Esophagus squamous epithelium (tissue), 5 donors: ENCODE measurements around the gene DLX5. TPM values are rescaled to one million over a fixed set of nuclear protein-coding genes. Genes with fewer than 3 reads are reported as not detected.

Experiments used
- DNase-seq: peaks from one replicate; lab custom pipeline; 2025; lab: John Stamatoyannopoulos, UW
- H3K27ac ChIP-seq, 4 donors: fragments of 200-600 bp; sonication (generic); one replicate each; pipeline ENCODE4 v1.5.1; 2016 to 2019; ENCODE audit warnings: mild to moderate bottlenecking in 1 of 4
- H3K27me3 ChIP-seq, 4 donors: fragments of 200-600 bp; sonication (generic); 1 replicate in 3 of 4; 2 replicates in 1 of 4; pipeline versions ENCODE4 v1.5.1 to v1.6.0; 2017 to 2021; ENCODE audit warnings: antibody characterized with exemption in 1 of 4
- H3K36me3 ChIP-seq, 3 donors: fragments of 200-600 bp; sonication (generic); one replicate each; pipeline ENCODE4 v1.5.1; 2016 to 2019
- H3K4me1 ChIP-seq, 3 donors: fragments of 200-600 bp; sonication (generic); one replicate each; pipeline ENCODE4 v1.5.1; 2017 to 2019
- H3K4me3 ChIP-seq, 4 donors: fragments of 200-600 bp; sonication (generic); 1 replicate in 3 of 4; 2 replicates in 1 of 4; pipeline ENCODE4 v1.5.1; 2016 to 2019; ENCODE audit warnings: mild to moderate bottlenecking in 2 of 4, moderate library complexity in 1 of 4
- H3K9me3 ChIP-seq, 3 donors: fragments of 200-600 bp; sonication (generic); one replicate each; pipeline ENCODE4 v1.5.1; 2016 to 2019
- CTCF ChIP-seq, 6 experiments: fragments of 450-650 bp in 4 of 6; fragments of 200-600 bp in 2 of 6; sonication (generic) in 2 of 6; IDR thresholded peaks; one replicate each; pipeline ENCODE4 v1.5.1; 2016 to 2019; ENCODE audit warnings: antibody characterized with exemption in 6 of 6, mild to moderate bottlenecking in 4 of 6, moderate library complexity in 4 of 6
- POLR2A ChIP-seq, 4 donors: fragments of 450-650 bp; IDR thresholded peaks; one replicate each; pipeline ENCODE4 v1.6.1; 2017; ENCODE audit warnings: antibody characterized with exemption in 4 of 4, mild to moderate bottlenecking in 4 of 4, moderate library complexity in 3 of 4
- WGBS, 2 donors: methylation state at CpG; one replicate each; pipeline ENCODE4 v1.1.5; 2018; 5-methylcytosine and 5-hydroxymethylcytosine counted together
- intact Hi-C: fragments of 100-400 bp; cut with DNase I; formaldehyde crosslinking; loops from one replicate; pipeline ENCODE4 v1.15.0; 2022
- total RNA-seq, 4 donors: library from RNA; depleted of rRNA; stranded (reverse); fragments of >200 nt; gene quantifications; one replicate each; pipeline ENCODE4 v1.1.0, GENCODE V29; 2016
- donor health status: DM: yes; HTN: yes; CAD: no.

The DLX5 gene
- total RNA-seq, 4 donors from 2014 or later, result 1.3 to 1.8 (median 1.7) TPM; not detected in 1

GRCh38 chr7:97020996-97021746, 3.5 kb downstream of the DLX5 start:
- intact Hi-C loops, result no loop called here
- Histone ChIP-seq H3K36me3 (no peaks in the 10 kb centered on the region), H3K9me3 (no peaks in the 10 kb centered on the region), H3K27me3 (peaks cover 7 to 100% (median 41%) of the 10 kb centered on the region in 4 donors), H3K4me3 (peak overlapping the region in 1 of 4 donors; percentile 28), H3K27ac (no peak overlapping the region), H3K4me1 (peaks cover 22 to 83% (median 37%) of the 10 kb centered on the region in 3 donors)
- no peak for TF ChIP-seq CTCF (IDR thresholded peaks at IDR 0.05)
- TF ChIP-seq POLR2A (IDR thresholded peaks at IDR 0.05), result no peak
- DNase-seq, result no peak
- 13 to 36% methylated on average over 8 to 28 of the region's 67 CpGs for WGBS, 2 donors

GRCh38 chr7:97020601-97020995, 4.0 kb downstream of the DLX5 start:
- DNase-seq, result no peak
- H3K36me3 ChIP-seq, result no peaks in the 10 kb centered on the region
- TF ChIP-seq POLR2A (IDR thresholded peaks at IDR 0.05) (no peak), CTCF (IDR thresholded peaks at IDR 0.05) (no peak)
- H3K27me3 ChIP-seq, result peaks cover 7 to 100% (median 42%) of the 10 kb centered on the region in 4 donors
- no peak overlapping the region for H3K27ac ChIP-seq
- no peaks in the 10 kb centered on the region for H3K9me3 ChIP-seq
- intact Hi-C loops, result no loop called here
- WGBS, 2 donors, result 40 to 47% methylated on average over 5 to 17 of the region's 17 CpGs
- no peak overlapping the region for H3K4me3 ChIP-seq
- H3K4me1 ChIP-seq, result peaks cover 22 to 79% (median 37%) of the 10 kb centered on the region in 3 donors

GRCh38 chr7:97019710-97020225, 4.9 kb downstream of the DLX5 start:
- intact Hi-C loops, result no loop called here
- WGBS, 2 donors, result 41 to 59% methylated on average over 5 of the region's 5 CpGs
- Histone ChIP-seq H3K4me1 (peaks cover 17 to 71% (median 32%) of the 10 kb centered on the region in 3 donors), H3K4me3 (no peak overlapping the region), H3K9me3 (no peaks in the 10 kb centered on the region), H3K36me3 (no peaks in the 10 kb centered on the region), H3K27ac (no peak overlapping the region), H3K27me3 (peaks cover 7 to 100% (median 42%) of the 10 kb centered on the region in 4 donors)
- DNase-seq, result no peak
- TF ChIP-seq POLR2A (IDR thresholded peaks at IDR 0.05), result no peak
- no peak for TF ChIP-seq CTCF (IDR thresholded peaks at IDR 0.05)

GRCh38 chr7:97018791-97019531, 5.7 kb downstream of the DLX5 start:
- 22 to 31% methylated on average over 16 of the region's 19 CpGs for WGBS, 2 donors
- Histone ChIP-seq H3K27me3 (peaks cover 7 to 100% (median 44%) of the 10 kb centered on the region in 4 donors), H3K9me3 (no peaks in the 10 kb centered on the region), H3K27ac (no peak overlapping the region), H3K4me1 (peaks cover 12 to 63% (median 26%) of the 10 kb centered on the region in 3 donors), H3K36me3 (no peaks in the 10 kb centered on the region), H3K4me3 (peak overlapping the region in 1 of 4 donors; percentile 10)
- TF ChIP-seq POLR2A (IDR thresholded peaks at IDR 0.05), result no peak
- TF ChIP-seq CTCF (IDR thresholded peaks at IDR 0.05), result no peak
- DNase-seq, result no peak
- intact Hi-C loops, result no loop called here
